Endothelial cell (in vitro differentiated cells): ENCODE measurements around the gene TANC2. TPM values are rescaled to one million over a fixed set of nuclear protein-coding genes. Genes with fewer than 3 reads are reported as not detected.

Source experiments
- DNase-seq: peaks from one replicate; pipeline ENCODE4 v3.0.0; 2021; ENCODE audit warnings: low spot score
- H3K27ac Mint-ChIP-seq: one replicate; pipeline ENCODE4 v1.8.0; 2021; ENCODE audit warnings: mixed read lengths, inconsistent platforms; ENCODE audit not compliant: unreplicated experiment
- H3K27me3 Mint-ChIP-seq: one replicate; pipeline ENCODE4 v1.8.0; 2021; ENCODE audit warnings: mild to moderate bottlenecking, moderate library complexity, mixed read lengths, inconsistent platforms; ENCODE audit not compliant: unreplicated experiment
- H3K36me3 Mint-ChIP-seq: one replicate; pipeline ENCODE4 v1.8.0; 2021; ENCODE audit warnings: mild to moderate bottlenecking, low read depth, mixed read lengths, inconsistent platforms; ENCODE audit not compliant: unreplicated experiment
- H3K4me1 Mint-ChIP-seq: one replicate; pipeline ENCODE4 v1.8.0; 2021; ENCODE audit warnings: mild to moderate bottlenecking, mixed read lengths, inconsistent platforms; ENCODE audit not compliant: unreplicated experiment
- H3K4me3 Mint-ChIP-seq: one replicate; pipeline ENCODE4 v1.8.0; 2021; ENCODE audit warnings: mild to moderate bottlenecking, mixed read lengths, inconsistent platforms; ENCODE audit not compliant: unreplicated experiment
- H3K9me3 Mint-ChIP-seq: one replicate; pipeline ENCODE4 v1.8.0; 2021; ENCODE audit warnings: mixed read lengths, inconsistent platforms; ENCODE audit not compliant: unreplicated experiment
- microRNA-seq: library from miRNA; unstranded; fragments of <30 nt; microRNA quantifications from one replicate; pipeline ENCODE4, GENCODE V29; 2020; ENCODE audit not compliant: unreplicated experiment
- total RNA-seq: library from RNA; stranded (reverse); fragmentation: NEBNext Ultra II Directional; extraction: Animal tissue kit (Norgen Biotek cat#: 25700); gene quantifications from one replicate; pipeline ENCODE4 v1.2.1, GENCODE V29; 2021; ENCODE audit not compliant: unreplicated experiment
- TF ChIP-seq, protein P1 (sequence below): fragments of 200-600 bp; sonication (generic); IDR thresholded peaks from one replicate; pipeline ENCODE4 v1.5.0; 2021; ENCODE audit warnings: antibody characterized with exemption; ENCODE audit not compliant: unreplicated experiment

The TANC2 gene
- total RNA-seq, 1 donor from 2014 or later: 86.1 TPM

DNA sequence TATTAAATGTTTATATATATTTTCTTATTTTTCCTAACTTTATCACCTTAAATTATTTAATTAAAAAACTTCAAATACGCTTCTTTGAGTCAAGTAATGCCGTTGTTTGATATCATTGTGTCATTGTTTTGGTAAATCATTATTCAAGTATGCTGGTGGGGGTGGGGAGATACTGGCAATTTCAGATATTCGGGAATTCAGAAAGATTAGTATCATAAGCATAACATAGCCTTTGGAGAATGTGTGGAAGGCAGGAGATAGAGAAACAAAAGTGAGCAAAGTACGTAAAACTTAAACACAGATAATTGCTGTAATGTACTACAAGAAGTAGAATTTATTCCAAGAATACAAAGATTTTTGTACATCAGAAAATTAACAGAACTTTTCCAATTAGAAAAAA, 49.8 kb downstream of the TANC2 start:
- Mint-ChIP-seq H3K4me1 (peaks cover 4% of the 10 kb centered on the region), H3K36me3 (peaks cover 5% of the 10 kb centered on the region), H3K27ac (no peak overlapping the region), H3K9me3 (no peaks in the 10 kb centered on the region), H3K27me3 (peaks cover 1% of the 10 kb centered on the region), H3K4me3 (no peak overlapping the region)
- no peak for DNase-seq
- TF ChIP-seq, protein P1, sequence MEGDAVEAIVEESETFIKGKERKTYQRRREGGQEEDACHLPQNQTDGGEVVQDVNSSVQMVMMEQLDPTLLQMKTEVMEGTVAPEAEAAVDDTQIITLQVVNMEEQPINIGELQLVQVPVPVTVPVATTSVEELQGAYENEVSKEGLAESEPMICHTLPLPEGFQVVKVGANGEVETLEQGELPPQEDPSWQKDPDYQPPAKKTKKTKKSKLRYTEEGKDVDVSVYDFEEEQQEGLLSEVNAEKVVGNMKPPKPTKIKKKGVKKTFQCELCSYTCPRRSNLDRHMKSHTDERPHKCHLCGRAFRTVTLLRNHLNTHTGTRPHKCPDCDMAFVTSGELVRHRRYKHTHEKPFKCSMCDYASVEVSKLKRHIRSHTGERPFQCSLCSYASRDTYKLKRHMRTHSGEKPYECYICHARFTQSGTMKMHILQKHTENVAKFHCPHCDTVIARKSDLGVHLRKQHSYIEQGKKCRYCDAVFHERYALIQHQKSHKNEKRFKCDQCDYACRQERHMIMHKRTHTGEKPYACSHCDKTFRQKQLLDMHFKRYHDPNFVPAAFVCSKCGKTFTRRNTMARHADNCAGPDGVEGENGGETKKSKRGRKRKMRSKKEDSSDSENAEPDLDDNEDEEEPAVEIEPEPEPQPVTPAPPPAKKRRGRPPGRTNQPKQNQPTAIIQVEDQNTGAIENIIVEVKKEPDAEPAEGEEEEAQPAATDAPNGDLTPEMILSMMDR: no peak

Small RNA genes lying within 50 kb of the gene (microRNA-seq; reads per million reads assigned to microRNA genes)
- not detected for gene MIR633

Other genes starting within 250 kb of the TANC2 start
- not detected for gene MARCHF10, start 157.9 kb upstream of the TANC2 start, total RNA-seq